A549 (cell line): Measurements from ENCODE around the gene NUTF2. TPM values are rescaled to one million over a fixed set of nuclear protein-coding genes. Genes with fewer than 3 reads are reported as not detected.
A peak's percentile ranks its signal among the peaks of the same experiment; 100 is the strongest.

ENCODE experiments used
- EHF ChIP-seq: fragments of 250-450 bp; sonication (Bioruptor Pico); IDR thresholded peaks from 2 replicates; pipeline ENCODE4 v1.5.0; 2020; ENCODE audit warnings: mild to moderate bottlenecking
- FOSB ChIP-seq: fragments of 250-450 bp; sonication (Bioruptor Pico); IDR thresholded peaks from 2 replicates; pipeline ENCODE4 v1.5.0; 2020; ENCODE audit warnings: mild to moderate bottlenecking, moderate library complexity
- FOSL2 ChIP-seq, 2 experiments: fragments of 450-650 bp in 1 of 2; fragments of >200 bp in 1 of 2; sonication (Bioruptor Twin) in 1 of 2; formaldehyde crosslinking; IDR thresholded peaks; 2 replicates each; pipeline versions ENCODE4 v1.5.0 to v1.6.1; 2016 to 2020; ENCODE audit warnings: mild to moderate bottlenecking in 1 of 2, moderate library complexity in 1 of 2
- FOXS1 ChIP-seq: fragments of 250-450 bp; sonication (Bioruptor Pico); IDR thresholded peaks from 2 replicates; pipeline ENCODE4 v1.5.0; 2020; ENCODE audit warnings: mild to moderate bottlenecking, moderate library complexity
- HOXB13 ChIP-seq: fragments of 250-450 bp; sonication (Bioruptor Pico); IDR thresholded peaks from 2 replicates; pipeline ENCODE4 v1.5.0; 2020; ENCODE audit warnings: low read depth, mild to moderate bottlenecking, moderate library complexity
- HOXB5 ChIP-seq: fragments of 250-450 bp; sonication (Bioruptor Pico); IDR thresholded peaks from 2 replicates; pipeline ENCODE4 v1.5.0; 2020; ENCODE audit warnings: mild to moderate bottlenecking, moderate library complexity
- JUNB ChIP-seq: fragments of >200 bp; sonication (Bioruptor Twin); formaldehyde crosslinking; IDR thresholded peaks from 2 replicates; pipeline ENCODE4 v1.6.1; 2016
- MAFK ChIP-seq: fragments of 450-650 bp; IDR thresholded peaks from 2 replicates; pipeline ENCODE4 v1.6.1; 2014; ENCODE audit not compliant: partially characterized antibody
- NR3C1 ChIP-seq: fragments of >200 bp; sonication (Bioruptor Twin); formaldehyde crosslinking; IDR thresholded peaks from 3 replicates; pipeline ENCODE4 v1.6.1; 2017
- PHF8 ChIP-seq: fragments of 200-600 bp; sonication (generic); IDR thresholded peaks from 2 replicates; pipeline ENCODE4 v1.6.1; 2016; ENCODE audit warnings: low read depth, mild to moderate bottlenecking, antibody characterized with exemption, moderate library complexity, borderline replicate concordance
- POLR2A ChIP-seq: IDR thresholded peaks from 2 replicates; pipeline ENCODE4 v1.6.1; 2012; ENCODE audit warnings: mild to moderate bottlenecking, low read length
- RNF2 ChIP-seq: fragments of 200-600 bp; sonication (generic); IDR thresholded peaks from 2 replicates; pipeline ENCODE4 v1.6.1; 2016; ENCODE audit warnings: low read depth, mild to moderate bottlenecking, antibody characterized with exemption, moderate library complexity, borderline replicate concordance
- SMC3 ChIP-seq: fragments of >200 bp; sonication (Bioruptor Twin); formaldehyde crosslinking; IDR thresholded peaks from 3 replicates; pipeline ENCODE4 v1.6.1; 2018; ENCODE audit warnings: inconsistent platforms
- ZNF302 ChIP-seq: fragments of 250-450 bp; sonication (Bioruptor Pico); IDR thresholded peaks from 2 replicates; pipeline ENCODE4 v1.9.0; 2021; ENCODE audit warnings: inconsistent platforms, mild to moderate bottlenecking, moderate library complexity
- polyA plus RNA-seq, 4 experiments: library from polyadenylated mRNA; depleted of rRNA in 3 of 4; stranded (reverse); fragments of >200 nt; fragmentation: RNase III in 1 of 4; extraction: RNeasy Plus Mini Kit Qiagen cat#74134 plus additional on column Dnase treatment in 1 of 4; gene quantifications; 2 replicates in 3 of 4; 3 replicates in 1 of 4; pipeline ENCODE4 v1.2.3, GENCODE V29; 2011 to 2017
- TF ChIP-seq, protein P1 (sequence below): IDR thresholded peaks from 2 replicates; pipeline ENCODE4 v1.6.1; 2012
- TF ChIP-seq, protein P2 (sequence below): fragments of 250-450 bp; sonication (Bioruptor Pico); IDR thresholded peaks from 2 replicates; pipeline ENCODE4 v1.5.0; 2021; ENCODE audit warnings: mild to moderate bottlenecking, moderate library complexity, borderline replicate concordance
- TF ChIP-seq, protein P3 (sequence below): fragments of >200 bp; sonication (Bioruptor Twin); formaldehyde crosslinking; IDR thresholded peaks from 3 replicates; pipeline ENCODE4 v1.5.1; 2016
- TF ChIP-seq, protein P4 (sequence below): fragments of 200-600 bp; sonication (generic); IDR thresholded peaks from 2 replicates; pipeline ENCODE4 v1.6.1; 2016; ENCODE audit warnings: antibody characterized with exemption, mild to moderate bottlenecking, moderate library complexity
- TF ChIP-seq, protein P5 (sequence below): IDR thresholded peaks from 2 replicates; pipeline ENCODE4 v1.6.1; 2012

NUTF2 gene
- polyA plus RNA-seq, 2 of the 4 experiments (the other 2 are of a cell fraction) = 168 to 287 TPM

DNA sequence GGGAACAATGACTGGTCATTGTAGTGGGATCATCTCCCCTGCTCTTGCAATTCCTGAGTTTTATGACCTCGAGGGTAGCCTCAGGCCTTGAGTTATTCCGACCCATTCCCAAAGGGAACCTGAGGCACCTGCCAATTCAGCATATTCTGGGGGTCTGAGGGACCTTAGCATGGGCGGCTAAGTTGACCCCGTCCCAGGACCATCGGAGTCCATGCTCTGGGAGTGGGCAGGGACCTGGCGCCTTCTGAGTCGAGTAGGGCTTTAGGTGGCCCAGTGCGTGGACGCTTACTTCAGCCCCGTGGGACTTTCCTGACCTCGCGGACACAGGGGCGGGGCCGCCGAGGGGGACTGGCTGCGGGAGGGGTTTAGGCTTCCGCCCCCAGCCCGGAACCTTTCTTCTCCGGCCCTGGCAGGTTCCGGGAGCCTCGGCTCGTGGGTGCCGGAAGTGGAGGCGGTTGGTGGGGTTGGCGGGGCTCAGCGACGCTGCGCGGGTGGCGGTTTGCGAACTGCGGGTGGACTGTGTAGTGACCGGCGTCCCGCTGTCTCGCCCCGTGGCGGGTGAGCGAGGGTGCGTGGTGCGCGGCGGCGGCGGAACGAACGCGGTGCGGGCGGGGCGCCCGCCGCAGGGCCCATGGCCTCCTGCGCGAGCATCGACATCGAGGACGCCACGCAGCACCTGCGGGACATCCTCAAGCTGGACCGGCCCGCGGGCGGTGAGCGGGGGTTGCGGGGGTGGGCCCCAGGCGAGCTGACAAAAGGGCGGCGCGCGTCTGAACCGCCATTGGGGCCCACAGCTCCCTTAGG, 26.1 kb downstream of the NUTF2 start, which contains the start of gene EDC4 (continued):
- TF ChIP-seq, protein P1, sequence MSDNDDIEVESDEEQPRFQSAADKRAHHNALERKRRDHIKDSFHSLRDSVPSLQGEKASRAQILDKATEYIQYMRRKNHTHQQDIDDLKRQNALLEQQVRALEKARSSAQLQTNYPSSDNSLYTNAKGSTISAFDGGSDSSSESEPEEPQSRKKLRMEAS = peak; percentile 88
- 0 out of 3 replicates have a peak, but pooled peaks have one; percentile 17 for TF ChIP-seq SMC3
- peak; percentile 77 for TF ChIP-seq FOSB (CRISPR knock-in tag)
- TF ChIP-seq HOXB5 (CRISPR knock-in tag) = no peak
- TF ChIP-seq, protein P2, sequence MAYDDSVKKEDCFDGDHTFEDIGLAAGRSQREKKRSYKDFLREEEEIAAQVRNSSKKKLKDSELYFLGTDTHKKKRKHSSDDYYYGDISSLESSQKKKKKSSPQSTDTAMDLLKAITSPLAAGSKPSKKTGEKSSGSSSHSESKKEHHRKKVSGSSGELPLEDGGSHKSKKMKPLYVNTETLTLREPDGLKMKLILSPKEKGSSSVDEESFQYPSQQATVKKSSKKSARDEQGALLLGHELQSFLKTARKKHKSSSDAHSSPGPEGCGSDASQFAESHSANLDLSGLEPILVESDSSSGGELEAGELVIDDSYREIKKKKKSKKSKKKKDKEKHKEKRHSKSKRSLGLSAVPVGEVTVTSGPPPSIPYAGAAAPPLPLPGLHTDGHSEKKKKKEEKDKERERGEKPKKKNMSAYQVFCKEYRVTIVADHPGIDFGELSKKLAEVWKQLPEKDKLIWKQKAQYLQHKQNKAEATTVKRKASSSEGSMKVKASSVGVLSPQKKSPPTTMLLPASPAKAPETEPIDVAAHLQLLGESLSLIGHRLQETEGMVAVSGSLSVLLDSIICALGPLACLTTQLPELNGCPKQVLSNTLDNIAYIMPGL (CRISPR knock-in tag) = no peak
- TF ChIP-seq MAFK = peak; percentile 77
- no peak for TF ChIP-seq NR3C1
- TF ChIP-seq RNF2 = no peak
- TF ChIP-seq FOXS1 = no peak
- TF ChIP-seq HOXB13 (CRISPR knock-in tag) = no peak
- TF ChIP-seq ZNF302 (CRISPR knock-in tag) = no peak
- TF ChIP-seq, protein P3, sequence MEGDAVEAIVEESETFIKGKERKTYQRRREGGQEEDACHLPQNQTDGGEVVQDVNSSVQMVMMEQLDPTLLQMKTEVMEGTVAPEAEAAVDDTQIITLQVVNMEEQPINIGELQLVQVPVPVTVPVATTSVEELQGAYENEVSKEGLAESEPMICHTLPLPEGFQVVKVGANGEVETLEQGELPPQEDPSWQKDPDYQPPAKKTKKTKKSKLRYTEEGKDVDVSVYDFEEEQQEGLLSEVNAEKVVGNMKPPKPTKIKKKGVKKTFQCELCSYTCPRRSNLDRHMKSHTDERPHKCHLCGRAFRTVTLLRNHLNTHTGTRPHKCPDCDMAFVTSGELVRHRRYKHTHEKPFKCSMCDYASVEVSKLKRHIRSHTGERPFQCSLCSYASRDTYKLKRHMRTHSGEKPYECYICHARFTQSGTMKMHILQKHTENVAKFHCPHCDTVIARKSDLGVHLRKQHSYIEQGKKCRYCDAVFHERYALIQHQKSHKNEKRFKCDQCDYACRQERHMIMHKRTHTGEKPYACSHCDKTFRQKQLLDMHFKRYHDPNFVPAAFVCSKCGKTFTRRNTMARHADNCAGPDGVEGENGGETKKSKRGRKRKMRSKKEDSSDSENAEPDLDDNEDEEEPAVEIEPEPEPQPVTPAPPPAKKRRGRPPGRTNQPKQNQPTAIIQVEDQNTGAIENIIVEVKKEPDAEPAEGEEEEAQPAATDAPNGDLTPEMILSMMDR = no peak
- TF ChIP-seq POLR2A = peak; percentile 83
- no peak for TF ChIP-seq JUNB
- TF ChIP-seq, protein P4, sequence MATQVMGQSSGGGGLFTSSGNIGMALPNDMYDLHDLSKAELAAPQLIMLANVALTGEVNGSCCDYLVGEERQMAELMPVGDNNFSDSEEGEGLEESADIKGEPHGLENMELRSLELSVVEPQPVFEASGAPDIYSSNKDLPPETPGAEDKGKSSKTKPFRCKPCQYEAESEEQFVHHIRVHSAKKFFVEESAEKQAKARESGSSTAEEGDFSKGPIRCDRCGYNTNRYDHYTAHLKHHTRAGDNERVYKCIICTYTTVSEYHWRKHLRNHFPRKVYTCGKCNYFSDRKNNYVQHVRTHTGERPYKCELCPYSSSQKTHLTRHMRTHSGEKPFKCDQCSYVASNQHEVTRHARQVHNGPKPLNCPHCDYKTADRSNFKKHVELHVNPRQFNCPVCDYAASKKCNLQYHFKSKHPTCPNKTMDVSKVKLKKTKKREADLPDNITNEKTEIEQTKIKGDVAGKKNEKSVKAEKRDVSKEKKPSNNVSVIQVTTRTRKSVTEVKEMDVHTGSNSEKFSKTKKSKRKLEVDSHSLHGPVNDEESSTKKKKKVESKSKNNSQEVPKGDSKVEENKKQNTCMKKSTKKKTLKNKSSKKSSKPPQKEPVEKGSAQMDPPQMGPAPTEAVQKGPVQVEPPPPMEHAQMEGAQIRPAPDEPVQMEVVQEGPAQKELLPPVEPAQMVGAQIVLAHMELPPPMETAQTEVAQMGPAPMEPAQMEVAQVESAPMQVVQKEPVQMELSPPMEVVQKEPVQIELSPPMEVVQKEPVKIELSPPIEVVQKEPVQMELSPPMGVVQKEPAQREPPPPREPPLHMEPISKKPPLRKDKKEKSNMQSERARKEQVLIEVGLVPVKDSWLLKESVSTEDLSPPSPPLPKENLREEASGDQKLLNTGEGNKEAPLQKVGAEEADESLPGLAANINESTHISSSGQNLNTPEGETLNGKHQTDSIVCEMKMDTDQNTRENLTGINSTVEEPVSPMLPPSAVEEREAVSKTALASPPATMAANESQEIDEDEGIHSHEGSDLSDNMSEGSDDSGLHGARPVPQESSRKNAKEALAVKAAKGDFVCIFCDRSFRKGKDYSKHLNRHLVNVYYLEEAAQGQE = no peak; the same call in 1 of the 2 replicates
- TF ChIP-seq, protein P5, sequence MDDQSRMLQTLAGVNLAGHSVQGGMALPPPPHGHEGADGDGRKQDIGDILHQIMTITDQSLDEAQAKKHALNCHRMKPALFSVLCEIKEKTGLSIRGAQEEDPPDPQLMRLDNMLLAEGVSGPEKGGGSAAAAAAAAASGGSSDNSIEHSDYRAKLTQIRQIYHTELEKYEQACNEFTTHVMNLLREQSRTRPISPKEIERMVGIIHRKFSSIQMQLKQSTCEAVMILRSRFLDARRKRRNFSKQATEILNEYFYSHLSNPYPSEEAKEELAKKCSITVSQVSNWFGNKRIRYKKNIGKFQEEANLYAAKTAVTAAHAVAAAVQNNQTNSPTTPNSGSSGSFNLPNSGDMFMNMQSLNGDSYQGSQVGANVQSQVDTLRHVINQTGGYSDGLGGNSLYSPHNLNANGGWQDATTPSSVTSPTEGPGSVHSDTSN = peak; percentile 82
- no peak for TF ChIP-seq FOSL2 (IDR thresholded peaks at IDR 0.05)
- TF ChIP-seq FOSL2 (CRISPR knock-in tag; IDR thresholded peaks at IDR 0.05) = 0 out of 2 replicates have a peak, but pooled peaks have one; percentile 6
- no peak for TF ChIP-seq EHF (CRISPR knock-in tag)
- peak; percentile 79 for TF ChIP-seq PHF8
- TF ChIP-seq, all 56 proteins: peak for 19
